Measurements from ENCODE around the gene PRKD1. TPM values are rescaled to one million over a fixed set of nuclear protein-coding genes. Genes with fewer than 3 reads are reported as not detected.

Gene PRKD1
- total RNA-seq, 1 experiment from 2014 or later = 2.7 TPM

GRCh38 chr14:29804481-29805266, 123.0 kb downstream of the PRKD1 start:
- no peaks in the 10 kb centered on the region for H3K27me3 ChIP-seq (ENCODE audit: insufficient read depth, low read length)
- H3K9me3 Mint-ChIP-seq = no peaks in the 10 kb centered on the region
- H2BK20ac ChIP-seq (ENCODE audit: low read depth, low read length, poor library complexity, severe bottlenecking) = no peak overlapping the region
- H3K79me2 ChIP-seq (ENCODE audit: insufficient read depth, low read length) = no peaks in the 10 kb centered on the region
- no peak for TF ChIP-seq CTCF (conservative IDR thresholded peaks at IDR 0.05)
- no peak overlapping the region for H3K56ac ChIP-seq (ENCODE audit: insufficient read length, low read depth, low read length)
- H3K27ac ChIP-seq (ENCODE audit: insufficient read length, low read depth, low read length) = no peak overlapping the region
- H2BK12ac ChIP-seq (ENCODE audit: insufficient read length, low read depth, low read length) = no peak overlapping the region
- no peaks in the 10 kb centered on the region for H3K27me3 Mint-ChIP-seq (ENCODE audit: low read depth)
- H2AFZ ChIP-seq (ENCODE audit: low read length) = no peak overlapping the region
- H4K8ac ChIP-seq (replicated peaks; ENCODE audit: insufficient read length, low read depth, low read length) = no peak overlapping the region
- WGBS (ENCODE audit: extremely low coverage, insufficient read length, low lambda C conversion rate) = no CpG with 5 or more reads among the region's 3 CpGs
- no peak overlapping the region for H3K9ac ChIP-seq (ENCODE audit: extremely low read depth, insufficient read length, low read length)
- H2BK5ac ChIP-seq (ENCODE audit: insufficient read length, low read length) = no peak overlapping the region
- H4K5ac ChIP-seq (ENCODE audit: insufficient read length, low read depth, low read length) = no peak overlapping the region
- H4K20me1 ChIP-seq (ENCODE audit: control insufficient read depth, insufficient read depth, insufficient read length) = no peaks in the 10 kb centered on the region
- H3K27ac Mint-ChIP-seq = no peak overlapping the region
- H2BK120ac ChIP-seq (ENCODE audit: low read depth, low read length, poor library complexity, severe bottlenecking) = no peak overlapping the region
- no peak overlapping the region for H3K4ac ChIP-seq (ENCODE audit: low read depth, low read length)
- H3K9me3 ChIP-seq (ENCODE audit: control insufficient read depth, low read depth, low read length) = no peaks in the 10 kb centered on the region
- H4K91ac ChIP-seq (ENCODE audit: insufficient read length, low read depth, low read length) = no peak overlapping the region
- no peak overlapping the region for H3K23ac ChIP-seq (ENCODE audit: insufficient read length, low read depth, low read length)
- no peak for DNase-seq
- no peaks in the 10 kb centered on the region for H3K36me3 Mint-ChIP-seq (ENCODE audit: insufficient read depth in 1 of 3, low read depth in 3 of 3)
- H3K4me1 ChIP-seq (ENCODE audit: insufficient read depth, low read length) = peaks cover 8% of the 10 kb centered on the region
- H3K4me3 Mint-ChIP-seq = no peak overlapping the region
- no peak overlapping the region for H2BK15ac ChIP-seq (ENCODE audit: low read depth, low read length)
- no peaks in the 10 kb centered on the region for H3K23me2 ChIP-seq (ENCODE audit: insufficient read length, low read depth, low read length, poor library complexity, severe bottlenecking)
- H3K4me1 Mint-ChIP-seq = peaks cover 27 to 33% of the 10 kb centered on the region in 2 experiments
- no peaks in the 10 kb centered on the region for H3K79me1 ChIP-seq (ENCODE audit: insufficient read depth, low read depth, low read length, poor library complexity, severe bottlenecking)
- no peak overlapping the region for H3K4me2 ChIP-seq (ENCODE audit: insufficient read depth, insufficient read length, low read length)
- no peak overlapping the region for H2AK5ac ChIP-seq (ENCODE audit: insufficient read length, low read length)
- H3T11ph ChIP-seq (ENCODE audit: low read length) = no peak overlapping the region
- H3K14ac ChIP-seq (ENCODE audit: insufficient read depth, low read length) = no peak overlapping the region
- H3K18ac ChIP-seq (ENCODE audit: insufficient read length, low read depth, low read length) = no peak overlapping the region
